Fibroblast of skin of right quadriceps (primary cell): ENCODE data around the gene WWC2.
"Not testable (repeated sequence)": the region's sequence is repeated elsewhere in the genome, so short reads cannot be mapped to it uniquely, and the experiment has no call there.

ENCODE experiments used
- DNase-seq: peaks from one replicate; pipeline ENCODE4 v3.0.0-alpha.2; 2013

The WWC2 gene

GRCh38 chr4:183173580-183174526 is 74.8 kb downstream of the WWC2 start:
- peak; percentile 48 for DNase-seq

DNA sequence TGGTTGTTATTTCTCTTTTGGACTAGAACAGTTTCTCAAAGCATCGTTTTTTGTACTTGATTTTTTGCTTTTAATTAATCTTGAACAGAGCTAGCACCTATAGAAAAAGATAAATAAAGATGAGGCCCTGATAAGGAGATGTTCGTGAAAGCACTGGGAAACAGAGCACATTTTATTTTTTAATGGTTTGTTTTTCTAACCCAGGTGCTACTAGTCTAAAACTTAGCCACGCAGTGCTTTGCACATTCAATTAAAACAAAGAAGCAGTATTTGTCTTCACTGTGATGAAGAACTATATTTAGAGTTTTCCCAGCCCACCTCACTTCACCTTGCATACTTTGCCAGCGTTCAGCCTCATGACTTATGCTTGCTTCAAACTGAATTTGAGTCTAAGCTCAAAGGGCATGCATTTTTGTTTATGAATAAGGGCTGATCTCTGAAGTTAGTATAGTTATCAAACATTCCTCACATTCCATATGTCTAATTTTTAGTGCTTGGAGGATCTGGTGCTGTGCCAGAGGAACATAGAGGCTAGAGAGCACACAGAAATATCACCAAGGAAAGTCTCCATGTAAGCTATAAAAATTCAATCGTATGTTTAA is 76.7 kb downstream of the WWC2 start:
- DNase-seq, result peak; percentile 87

- DNase-seq, result no peak
Observed at GRCh38 chr4:183177001-183177400, 77.9 kb downstream of the WWC2 start.

- no peak for DNase-seq
Observed at GRCh38 chr4:183178201-183178600, 79.1 kb downstream of the WWC2 start.

DNA sequence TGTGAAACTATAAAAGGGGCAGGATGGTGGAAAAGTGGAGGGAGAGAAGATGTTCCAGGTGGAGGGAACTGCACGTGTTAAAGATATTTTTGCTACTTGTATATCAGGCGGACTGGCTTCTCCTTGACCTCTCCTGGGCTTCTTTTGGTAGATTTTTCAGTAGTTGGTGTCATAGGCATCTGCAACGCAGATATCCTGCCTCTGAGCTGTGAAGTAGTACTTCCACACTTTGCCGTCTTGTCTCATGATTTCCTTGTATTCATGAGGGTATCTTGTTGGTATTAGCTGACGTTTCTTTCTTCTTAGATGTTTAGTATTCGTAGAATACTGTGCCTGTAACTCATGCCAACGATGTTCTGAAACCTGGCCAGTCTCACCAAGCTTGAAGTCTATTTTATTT is 81.0 kb downstream of the WWC2 start:
- DNase-seq, result peak; percentile 45

GRCh38 chr4:183180621-183181020 is 81.6 kb downstream of the WWC2 start:
- DNase-seq, result no peak

DNA sequence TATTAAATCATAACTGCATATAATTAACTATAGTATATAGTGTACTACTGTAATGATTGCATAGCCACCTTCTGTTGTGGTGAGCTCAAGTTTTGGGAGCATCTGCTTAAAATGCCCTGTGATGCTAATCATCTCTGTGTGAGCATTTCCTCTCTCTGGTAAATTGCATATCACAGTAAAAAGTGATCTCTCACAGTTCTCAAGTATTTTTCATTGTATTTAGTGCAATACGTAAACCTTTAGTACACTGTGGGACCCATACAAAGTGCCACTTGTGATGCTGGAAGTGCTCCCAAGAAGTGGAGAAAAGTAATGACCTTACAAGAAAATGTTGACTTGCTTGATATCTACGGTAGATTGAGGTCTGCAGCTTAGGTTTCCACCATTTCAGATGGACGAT is 82.0 kb downstream of the WWC2 start:
- DNase-seq, result no peak

GRCh38 chr4:183182873-183183725 is 84.0 kb downstream of the WWC2 start:
- peak; percentile 90 for DNase-seq

DNA sequence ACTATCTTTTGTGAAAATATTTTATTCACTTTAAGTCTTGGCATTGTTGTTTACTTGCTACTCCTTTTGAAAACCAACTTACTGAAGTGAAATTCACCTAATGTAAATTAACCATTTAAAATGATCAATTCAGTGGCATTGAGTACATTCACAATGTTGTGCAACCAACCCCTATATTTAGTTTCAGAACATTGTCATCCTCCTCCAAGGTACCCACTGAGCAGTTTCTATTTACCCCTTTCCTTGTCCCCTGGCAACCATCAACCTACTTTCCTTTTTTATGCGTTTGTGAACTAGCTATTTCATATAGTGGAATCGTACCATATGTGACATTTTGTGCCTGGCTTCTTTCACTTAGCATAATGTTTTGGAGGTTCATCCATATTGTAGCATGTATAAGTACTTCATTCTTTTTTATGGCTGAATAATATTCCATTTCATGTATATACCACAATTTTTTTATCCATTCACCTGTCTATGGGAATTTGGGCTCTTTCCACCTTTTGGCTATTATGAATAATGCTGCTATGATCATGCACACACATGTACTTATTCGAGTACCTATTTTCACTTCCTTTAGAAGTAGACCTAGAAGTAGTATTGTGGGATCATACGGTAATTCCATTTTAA is 85.0 kb downstream of the WWC2 start:
- DNase-seq, result no peak

- no peak for DNase-seq
Observed at GRCh38 chr4:183185018-183185417, 86.0 kb downstream of the WWC2 start.

DNA sequence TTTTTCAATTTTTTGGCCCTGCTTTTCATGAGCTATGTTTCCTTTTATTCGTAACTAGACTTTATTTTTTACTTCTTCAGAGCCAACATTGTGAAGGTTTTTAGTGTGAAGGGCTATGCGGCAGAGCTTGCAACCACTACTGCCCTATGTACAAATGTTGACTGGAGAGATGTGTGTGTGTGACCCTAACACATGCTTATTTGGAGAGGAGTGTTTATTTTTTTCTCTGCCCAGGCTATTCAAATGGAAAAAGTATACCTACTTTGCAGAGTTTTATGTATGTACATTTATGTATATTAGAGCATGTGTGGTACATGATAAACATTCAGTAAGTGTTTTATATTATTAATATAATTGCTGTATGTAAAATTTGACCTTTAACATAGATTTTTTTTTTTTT is 86.5 kb downstream of the WWC2 start:
- DNase-seq, result no peak

GRCh38 chr4:183186813-183187212 is 87.8 kb downstream of the WWC2 start:
- no peak for DNase-seq

GRCh38 chr4:183190900-183191527 is 92.0 kb downstream of the WWC2 start:
- DNase-seq, result no peak

- no peak for DNase-seq
Observed at GRCh38 chr4:183191630-183192029, 92.6 kb downstream of the WWC2 start.

- no peak for DNase-seq
Observed at GRCh38 chr4:183192571-183192970, 93.5 kb downstream of the WWC2 start.

- DNase-seq, result not testable (repeated sequence)
Observed at GRCh38 chr4:183193730-183194338, 94.8 kb downstream of the WWC2 start.

DNA sequence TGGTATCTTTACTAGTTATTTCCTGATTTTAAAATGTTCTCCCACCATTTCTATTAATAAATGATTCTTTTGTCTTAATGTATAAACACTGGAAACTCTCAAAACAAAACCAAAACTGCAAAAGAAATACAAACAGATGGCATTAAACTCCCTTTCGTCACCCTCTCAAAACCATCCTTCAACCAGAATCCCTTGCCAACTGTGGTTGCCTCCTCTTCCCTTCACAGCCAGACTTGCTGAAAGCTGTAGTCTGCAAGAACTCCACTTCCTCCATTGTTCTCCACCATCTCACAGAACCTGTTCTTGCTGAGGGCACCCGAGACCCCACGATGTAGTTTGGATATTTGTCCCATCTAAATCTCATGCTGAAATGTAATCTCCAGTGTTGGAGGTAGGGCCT is 96.5 kb downstream of the WWC2 start:
- no peak for DNase-seq

DNA sequence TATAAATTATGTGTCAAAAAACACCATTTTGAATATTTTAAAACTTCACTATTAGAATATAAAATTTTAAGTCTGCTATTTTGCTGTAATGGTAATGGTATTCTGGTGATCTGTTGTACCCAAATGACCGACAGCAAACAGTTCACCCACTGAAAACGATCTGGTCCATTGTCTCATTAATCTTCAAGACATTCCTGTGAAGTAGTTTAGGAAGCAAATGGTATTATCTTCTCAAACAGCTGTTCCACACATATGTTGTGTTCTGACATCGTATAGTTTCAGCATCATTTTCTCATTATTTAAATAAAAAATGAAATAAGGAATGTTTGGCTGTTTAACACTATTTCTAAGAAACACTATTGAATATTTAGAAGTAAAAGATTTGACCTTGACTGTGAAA is 98.1 kb downstream of the WWC2 start:
- DNase-seq, result no peak

DNA sequence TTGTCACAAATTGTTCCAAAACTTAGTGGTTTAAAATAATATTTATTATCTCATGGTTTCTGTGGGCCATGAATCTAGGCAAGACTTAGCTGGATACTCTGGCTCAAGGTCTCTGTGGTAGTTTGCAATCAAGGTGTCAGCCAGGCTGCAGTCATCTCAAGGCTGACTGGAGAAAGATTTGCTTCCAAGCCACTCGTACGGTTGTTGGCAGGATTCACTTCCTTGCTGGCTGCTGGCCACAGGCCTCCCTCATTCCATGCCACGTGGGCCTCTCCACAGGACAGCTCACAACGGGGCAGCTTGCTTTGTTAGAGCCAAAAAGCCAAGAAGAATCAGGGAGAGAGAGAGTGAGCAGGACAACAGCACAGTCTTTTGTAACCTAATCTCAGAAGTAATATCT is 101.4 kb downstream of the WWC2 start:
- peak; percentile 86 for DNase-seq

DNA sequence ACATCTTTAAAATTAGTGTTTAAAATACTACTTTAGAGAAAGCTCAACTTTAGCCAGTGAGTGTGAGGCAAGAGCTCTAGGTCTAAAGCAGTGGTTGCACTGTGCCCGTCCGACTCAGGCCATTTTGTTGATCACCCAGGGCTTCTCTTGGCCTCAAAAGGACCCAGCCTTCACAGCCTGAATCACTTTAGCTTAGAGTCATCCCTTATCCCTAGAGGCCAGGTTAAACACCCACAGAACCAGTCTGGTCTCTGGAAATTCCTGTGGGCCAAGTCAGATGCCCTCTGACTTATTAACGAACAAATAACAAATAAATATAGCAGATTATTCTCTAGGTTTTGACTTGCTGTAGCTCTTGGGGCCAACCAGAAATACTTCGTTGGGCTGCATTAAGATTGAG is 102.3 kb downstream of the WWC2 start:
- peak; percentile 37 for DNase-seq

DNA sequence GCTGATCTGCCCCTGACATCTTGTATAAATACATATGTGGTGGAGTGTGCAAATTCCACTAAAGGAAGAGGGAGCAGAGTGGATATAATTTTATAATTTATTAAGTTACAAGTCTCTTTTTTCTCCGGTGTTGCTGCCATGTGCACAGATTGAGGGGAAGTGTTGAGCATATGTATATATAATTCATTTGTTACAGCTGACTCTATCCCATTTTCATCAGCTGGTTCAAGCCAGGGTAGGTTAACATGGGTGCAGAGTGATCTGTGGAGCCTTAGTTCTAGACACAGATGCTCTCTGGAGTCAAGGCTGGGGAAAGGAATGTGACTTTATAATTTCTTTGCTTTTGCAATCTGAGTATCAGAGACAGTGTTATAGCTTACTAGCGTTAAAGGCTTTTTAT is 103.5 kb downstream of the WWC2 start:
- peak; percentile 20 for DNase-seq

DNA sequence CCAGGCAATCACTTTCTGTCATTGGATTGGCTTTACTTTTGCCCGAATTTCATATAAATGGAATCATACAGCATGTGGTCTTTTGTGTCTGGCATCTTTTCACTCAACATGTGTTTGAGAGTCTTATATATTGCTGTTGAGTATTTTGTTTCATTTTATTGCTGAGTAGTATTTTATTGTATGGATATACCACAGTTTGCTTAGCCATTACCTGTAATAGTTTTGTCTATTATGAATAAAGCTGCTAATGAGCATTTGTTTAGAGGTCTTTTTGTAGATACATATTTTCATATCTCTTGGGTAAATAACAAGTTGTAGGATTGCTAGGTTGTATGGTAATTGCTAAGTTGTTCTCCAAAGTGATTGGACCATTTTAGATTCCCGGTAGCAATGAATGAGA is 105.7 kb downstream of the WWC2 start:
- no peak for DNase-seq
